GM19455 (cell line): Measurements from ENCODE around the gene CLSTN3.
A peak's percentile ranks its signal among the peaks of the same experiment; 100 is the strongest.

Experiments used
- ATAC-seq: cut with Tn5 transposase; IDR thresholded peaks from one replicate; pipeline ENCODE4 v1.9.1; 2021; ENCODE audit not compliant: unreplicated experiment

Gene CLSTN3

GRCh38 chr12:7129872-7130691 is at the start of gene CLSTN3:
Gene CLSTN3 (plus strand): TSS chr12:7130371. CDS start chr12:7130649, 278 bp downstream.
- ATAC-seq, result peak; percentile 85

GRCh38 chr12:7081037-7081436 is 49.1 kb upstream of the CLSTN3 start:
- ATAC-seq, result no peak

- ATAC-seq, result no peak
Observed at GRCh38 chr12:7083125-7083524, 47.0 kb upstream of the CLSTN3 start.

GRCh38 chr12:7089196-7089871 is 40.8 kb upstream of the CLSTN3 start:
- ATAC-seq, result no peak

GRCh38 chr12:7090222-7090998 is 39.8 kb upstream of the CLSTN3 start:
- no peak for ATAC-seq

- ATAC-seq, result no peak
Observed at GRCh38 chr12:7091171-7091570, 39.0 kb upstream of the CLSTN3 start.

GRCh38 chr12:7091660-7092228 is 38.4 kb upstream of the CLSTN3 start:
- ATAC-seq, result no peak

- no peak for ATAC-seq
Observed at GRCh38 chr12:7092229-7092985, 37.8 kb upstream of the CLSTN3 start, which contains the start of gene C1R. Gene C1R (minus strand): TSS chr12:7092445. CDS start chr12:7092388, 57 bp downstream.

GRCh38 chr12:7092986-7093460 is 37.1 kb upstream of the CLSTN3 start:
- no peak for ATAC-seq

- ATAC-seq, result no peak
Observed at GRCh38 chr12:7093486-7093885, 36.7 kb upstream of the CLSTN3 start.

GRCh38 chr12:7093892-7094291 is 36.3 kb upstream of the CLSTN3 start:
- no peak for ATAC-seq

- no peak for ATAC-seq
Observed at GRCh38 chr12:7096006-7096932, 33.9 kb upstream of the CLSTN3 start.

GRCh38 chr12:7096979-7097378 is 33.2 kb upstream of the CLSTN3 start:
- no peak for ATAC-seq

- ATAC-seq, result no peak
Observed at GRCh38 chr12:7099290-7099996, 30.7 kb upstream of the CLSTN3 start.

GRCh38 chr12:7100239-7100638 is 29.9 kb upstream of the CLSTN3 start:
- ATAC-seq, result no peak

- ATAC-seq, result no peak
Observed at GRCh38 chr12:7101047-7101693, 29.0 kb upstream of the CLSTN3 start.

- no peak for ATAC-seq
Observed at GRCh38 chr12:7101694-7102131, 28.5 kb upstream of the CLSTN3 start.

- ATAC-seq, result no peak
Observed at GRCh38 chr12:7102582-7102981, 27.6 kb upstream of the CLSTN3 start.
